NB4 (cell line): Measurements from ENCODE around the gene SLC7A5.
A peak's percentile ranks its signal among the peaks of the same experiment; 100 is the strongest.

Experiments used
- DNase-seq: peaks from one replicate; pipeline ENCODE4 v3.0.0; 2010; ENCODE audit warnings: low read depth
- H3K4me3 ChIP-seq: one replicate; pipeline ENCODE4 v1.5.1; 2011; ENCODE audit warnings: mild to moderate bottlenecking, low read depth, low read length, moderate library complexity
- MYC ChIP-seq: IDR thresholded peaks from 2 replicates; pipeline ENCODE4 v1.6.1; 2011; ENCODE audit warnings: low read depth, low read length
- POLR2A ChIP-seq: IDR thresholded peaks from 2 replicates; pipeline ENCODE4 v1.6.1; 2011; ENCODE audit warnings: mild to moderate bottlenecking; ENCODE audit not compliant: insufficient read length; ENCODE audit errors: extremely low read depth
- TF ChIP-seq, protein P1 (sequence below): IDR thresholded peaks from 2 replicates; pipeline ENCODE4 v1.6.1; 2011; ENCODE audit warnings: low read depth, low read length
- TF ChIP-seq, protein P2 (sequence below): IDR thresholded peaks from one replicate; pipeline ENCODE4 v1.5.1; 2012; ENCODE audit warnings: low read depth, low read length

The SLC7A5 gene

DNA sequence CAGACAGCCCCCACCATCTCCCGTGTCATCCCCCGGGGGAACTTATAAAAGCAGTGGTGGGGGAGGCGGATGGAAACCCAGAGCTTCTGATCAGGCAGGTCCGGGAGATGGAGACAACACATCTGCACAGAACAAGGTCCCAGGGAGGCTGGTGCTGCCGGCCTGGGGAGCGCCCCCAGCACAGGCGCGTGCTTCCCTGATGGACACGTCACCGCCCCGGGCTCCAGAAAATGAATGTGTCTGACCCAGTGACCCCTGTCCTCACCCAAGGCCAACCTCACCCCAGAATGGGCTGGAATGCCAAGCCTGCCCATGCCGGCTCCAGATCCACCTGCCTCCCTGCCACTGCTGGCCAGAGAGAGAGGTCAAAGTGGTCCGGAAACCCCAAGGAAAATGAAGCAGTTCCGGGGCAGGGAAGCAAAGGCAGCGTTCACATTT, 12.5 kb downstream of the SLC7A5 start:
- TF ChIP-seq POLR2A = no peak
- no peak for TF ChIP-seq MYC
- TF ChIP-seq, protein P1, sequence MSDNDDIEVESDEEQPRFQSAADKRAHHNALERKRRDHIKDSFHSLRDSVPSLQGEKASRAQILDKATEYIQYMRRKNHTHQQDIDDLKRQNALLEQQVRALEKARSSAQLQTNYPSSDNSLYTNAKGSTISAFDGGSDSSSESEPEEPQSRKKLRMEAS = no peak
- TF ChIP-seq, protein P2, sequence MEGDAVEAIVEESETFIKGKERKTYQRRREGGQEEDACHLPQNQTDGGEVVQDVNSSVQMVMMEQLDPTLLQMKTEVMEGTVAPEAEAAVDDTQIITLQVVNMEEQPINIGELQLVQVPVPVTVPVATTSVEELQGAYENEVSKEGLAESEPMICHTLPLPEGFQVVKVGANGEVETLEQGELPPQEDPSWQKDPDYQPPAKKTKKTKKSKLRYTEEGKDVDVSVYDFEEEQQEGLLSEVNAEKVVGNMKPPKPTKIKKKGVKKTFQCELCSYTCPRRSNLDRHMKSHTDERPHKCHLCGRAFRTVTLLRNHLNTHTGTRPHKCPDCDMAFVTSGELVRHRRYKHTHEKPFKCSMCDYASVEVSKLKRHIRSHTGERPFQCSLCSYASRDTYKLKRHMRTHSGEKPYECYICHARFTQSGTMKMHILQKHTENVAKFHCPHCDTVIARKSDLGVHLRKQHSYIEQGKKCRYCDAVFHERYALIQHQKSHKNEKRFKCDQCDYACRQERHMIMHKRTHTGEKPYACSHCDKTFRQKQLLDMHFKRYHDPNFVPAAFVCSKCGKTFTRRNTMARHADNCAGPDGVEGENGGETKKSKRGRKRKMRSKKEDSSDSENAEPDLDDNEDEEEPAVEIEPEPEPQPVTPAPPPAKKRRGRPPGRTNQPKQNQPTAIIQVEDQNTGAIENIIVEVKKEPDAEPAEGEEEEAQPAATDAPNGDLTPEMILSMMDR = no peak
- no peak overlapping the region for H3K4me3 ChIP-seq
- DNase-seq = peak; percentile 63

- no peak overlapping the region for H3K4me3 ChIP-seq
- DNase-seq = peak; percentile 65
- TF ChIP-seq, protein P1 = no peak
- TF ChIP-seq MYC (no peak), POLR2A (no peak)
- TF ChIP-seq, protein P2 = no peak
These were observed 13.2 kb downstream of the SLC7A5 start for GRCh38 chr16:87855852-87856715.

GRCh38 chr16:87854907-87855683, 14.2 kb downstream of the SLC7A5 start:
- TF ChIP-seq, protein P2 = no peak
- TF ChIP-seq MYC = no peak
- TF ChIP-seq, protein P1 = no peak
- no peak for TF ChIP-seq POLR2A
- no peak overlapping the region for H3K4me3 ChIP-seq
- no peak for DNase-seq

DNA sequence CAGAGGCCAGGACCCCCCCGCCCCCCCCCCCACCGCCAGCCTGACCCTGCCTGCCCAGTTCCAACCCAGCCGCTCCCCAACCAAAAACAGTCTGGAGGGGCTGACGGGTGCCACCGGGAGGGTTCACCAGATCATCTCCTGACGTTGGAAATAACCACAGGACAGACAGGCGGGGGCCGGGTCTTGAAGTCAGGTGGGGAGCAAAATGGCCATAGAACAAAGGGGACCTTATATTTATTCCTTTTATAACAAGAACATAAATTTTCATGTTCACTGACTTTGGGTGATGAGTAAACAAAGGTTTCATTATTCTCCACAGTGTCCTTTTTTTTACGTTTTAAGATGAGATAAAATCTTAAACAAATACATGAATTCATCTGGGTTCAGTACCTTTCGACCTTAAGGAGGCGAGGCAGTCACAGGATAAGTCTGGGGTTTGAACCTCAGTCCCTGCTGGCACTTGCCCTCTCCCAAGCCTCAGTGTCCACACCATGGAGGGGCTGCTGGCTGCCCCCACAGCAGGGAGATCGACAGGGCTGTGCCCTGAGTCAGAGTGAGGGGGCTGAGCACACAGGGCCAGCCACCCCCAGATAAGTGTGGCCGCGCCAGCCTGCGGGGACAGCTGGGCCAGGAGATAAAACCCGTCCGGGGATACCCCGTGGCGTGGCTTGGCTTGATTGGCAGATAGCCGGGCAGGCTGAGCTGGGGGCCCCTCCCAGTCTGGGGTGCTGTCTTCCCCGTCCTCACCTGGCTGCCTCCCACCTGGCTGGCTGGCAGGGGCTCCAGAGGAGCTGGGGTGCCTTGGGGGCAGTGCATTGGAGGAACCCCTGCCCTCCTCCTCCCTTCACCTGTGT, 15.0 kb downstream of the SLC7A5 start:
- no peak overlapping the region for H3K4me3 ChIP-seq
- no peak for DNase-seq
- TF ChIP-seq, protein P1 = no peak
- TF ChIP-seq, protein P2 = no peak
- TF ChIP-seq POLR2A (no peak), MYC (no peak)

DNA sequence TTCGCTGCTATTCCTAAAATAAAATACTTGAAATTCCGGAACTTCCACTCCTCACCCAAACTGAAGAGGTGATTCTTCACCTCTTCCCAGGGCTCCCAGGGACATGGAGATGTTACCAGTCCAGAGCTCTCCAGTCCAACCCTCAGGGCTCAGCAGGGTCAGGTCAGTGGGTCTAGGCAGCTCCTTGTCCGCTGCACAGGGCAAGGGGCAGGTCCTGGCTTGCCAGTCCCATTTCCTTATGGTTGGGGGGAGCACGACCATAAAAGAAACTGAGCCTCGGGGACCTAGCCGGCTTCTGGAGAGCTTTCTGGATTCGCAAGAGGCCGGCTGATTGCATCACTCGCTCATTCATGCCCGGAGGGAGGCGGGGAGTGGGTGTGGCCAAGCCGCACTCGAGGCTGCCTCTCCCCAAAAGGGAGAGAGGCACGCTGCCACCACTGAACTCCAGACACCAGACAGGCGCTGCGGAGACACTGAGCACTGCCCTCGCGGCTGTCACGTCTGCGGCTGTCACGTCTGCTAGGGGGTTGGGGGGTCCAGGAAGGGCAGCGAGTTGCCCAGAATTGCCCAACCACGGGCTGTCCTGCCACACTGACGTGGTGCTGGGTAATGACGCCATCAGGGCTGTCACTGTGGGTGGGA, 15.8 kb downstream of the SLC7A5 start:
- DNase-seq = peak; percentile 97
- TF ChIP-seq, protein P2 = no peak
- peak; percentile 17 for TF ChIP-seq POLR2A
- TF ChIP-seq, protein P1 = peak; percentile 57
- TF ChIP-seq MYC = peak; percentile 57
- H3K4me3 ChIP-seq = peak overlapping the region; percentile 6
